ENCODE data around the gene TANC1.

- TF ChIP-seq CTCF (IDR thresholded peaks at IDR 0.05) (no peak), POLR2A (IDR thresholded peaks at IDR 0.05) (no peak)
Measured at GRCh38 chr2:159030674-159031380, 62.4 kb downstream of the TANC1 start.
